Hair follicular keratinocyte (primary cell): ENCODE data around the gene CCDC186. TPM values are rescaled to one million over a fixed set of nuclear protein-coding genes. Genes with fewer than 3 reads are reported as not detected.

ENCODE experiments used
- total RNA-seq: library from RNA; depleted of rRNA; stranded (reverse); fragments of >200 nt; gene quantifications from 2 replicates; pipeline ENCODE4 v1.2.3, GENCODE V29; 2015

CCDC186 gene
- total RNA-seq, result 7.6 and 11.6 TPM in 2 replicates

GRCh38 chr10:114173921-114174694, at the start of gene CCDC186:
Gene CCDC186, minus strand, starts transcription at chr10:114174203. Its CDS starts 10,935 bp downstream, at chr10:114163268.

GRCh38 chr10:114179148-114179547, 5.1 kb upstream of the CCDC186 start, which contains the start of gene TDRD1:
Gene TDRD1, plus strand, starts transcription at chr10:114179353. Its CDS starts 8,479 bp downstream, at chr10:114187832.

Other genes with a start within 250 kb of the CCDC186 start
- 0.76 and 1.0 TPM in 2 replicates for gene ADRB1, start 130.3 kb downstream of the CCDC186 start, total RNA-seq
- gene TDRD1, start 5.2 kb upstream of the CCDC186 start, total RNA-seq, result 0.31 and 0.76 TPM in 2 replicates
- gene VWA2, start 65.1 kb upstream of the CCDC186 start, total RNA-seq, result 2.4 and 2.7 TPM in 2 replicates
- 40.2 and 40.5 TPM in 2 replicates for gene AFAP1L2, start 230.3 kb upstream of the CCDC186 start, total RNA-seq